Measurements from ENCODE around the gene KCMF1. TPM values are rescaled to one million over a fixed set of nuclear protein-coding genes. Genes with fewer than 3 reads are reported as not detected.

Gene KCMF1
- polyA plus RNA-seq, 1 donor from 2014 or later: 43.3 TPM

DNA sequence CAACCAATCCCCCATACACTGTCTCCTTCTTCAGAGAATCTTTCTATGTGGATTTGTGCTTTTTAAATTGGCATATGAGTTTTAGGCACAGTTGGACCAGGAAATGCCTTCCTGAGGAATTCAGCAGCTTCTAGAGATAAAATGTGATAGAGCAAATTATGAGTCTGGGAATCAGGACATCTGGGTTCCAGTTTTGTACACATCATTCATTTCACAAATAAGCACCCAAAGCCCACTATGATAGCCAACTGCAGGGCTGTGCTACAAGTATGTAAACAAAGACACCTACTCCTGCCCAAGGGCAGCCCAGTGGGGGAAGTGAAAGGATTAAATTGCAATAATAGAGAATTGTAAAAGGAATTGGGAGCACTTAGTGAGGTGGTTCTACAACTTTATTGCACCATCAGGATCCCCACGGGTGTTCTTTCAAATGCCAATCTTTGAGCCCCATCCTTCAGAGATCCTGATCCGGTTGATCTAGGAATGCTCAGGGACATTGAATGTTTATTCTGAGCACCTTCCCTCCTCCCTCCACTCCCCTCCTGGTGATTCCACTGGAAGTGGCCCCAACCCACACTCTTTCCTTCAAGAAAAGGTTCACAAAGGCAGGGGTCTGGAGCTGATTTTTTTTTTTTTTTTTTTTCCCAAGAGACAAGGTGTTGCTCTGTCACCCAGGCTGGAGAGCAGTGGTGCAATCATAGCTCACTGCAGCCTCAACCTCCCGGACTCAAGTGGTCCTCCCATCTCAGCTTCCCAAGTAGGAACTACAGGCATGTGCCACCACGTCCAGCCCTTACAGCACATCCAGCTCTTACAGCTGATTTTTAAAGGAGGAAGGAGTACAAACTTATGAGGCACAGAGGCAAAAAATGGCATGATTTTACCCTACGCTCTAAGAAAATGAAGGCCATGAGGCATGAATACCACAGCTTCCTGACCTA, 11.1 kb upstream of the KCMF1 start:
- Histone ChIP-seq H3K9ac (ENCODE audit: low read length) (no peak overlapping the region), H3K27ac (ENCODE audit: low read length) (no peak overlapping the region), H3K9me3 (ENCODE audit: low read length) (no peaks in the 10 kb centered on the region), H3K27me3 (ENCODE audit: insufficient read depth, low read depth, low read length) (no peaks in the 10 kb centered on the region), H2AFZ (ENCODE audit: low read depth, low read length) (no peak overlapping the region), H3K79me2 (replicated peaks; ENCODE audit: insufficient read depth, low read length) (no peaks in the 10 kb centered on the region), H3F3A (ENCODE audit: insufficient read depth, low read length, poor library complexity, severe bottlenecking) (no peaks in the 10 kb centered on the region), H3K4me3 (ENCODE audit: low read length) (no peak overlapping the region), H3K9me2 (ENCODE audit: insufficient read depth, low read length) (no peaks in the 10 kb centered on the region), H4K20me1 (ENCODE audit: insufficient read depth) (no peaks in the 10 kb centered on the region), H3K36me3 (ENCODE audit: insufficient read depth, low read length) (no peaks in the 10 kb centered on the region), H3K4me2 (ENCODE audit: low read length) (no peak overlapping the region)
- no peak for TF ChIP-seq SMC3 (conservative IDR thresholded peaks at IDR 0.05; ENCODE audit: poor library complexity)
- TF ChIP-seq RAD21 (conservative IDR thresholded peaks at IDR 0.05): no peak
- TF ChIP-seq EP300 (conservative IDR thresholded peaks at IDR 0.05; ENCODE audit: poor library complexity, severe bottlenecking): no peak

DNA sequence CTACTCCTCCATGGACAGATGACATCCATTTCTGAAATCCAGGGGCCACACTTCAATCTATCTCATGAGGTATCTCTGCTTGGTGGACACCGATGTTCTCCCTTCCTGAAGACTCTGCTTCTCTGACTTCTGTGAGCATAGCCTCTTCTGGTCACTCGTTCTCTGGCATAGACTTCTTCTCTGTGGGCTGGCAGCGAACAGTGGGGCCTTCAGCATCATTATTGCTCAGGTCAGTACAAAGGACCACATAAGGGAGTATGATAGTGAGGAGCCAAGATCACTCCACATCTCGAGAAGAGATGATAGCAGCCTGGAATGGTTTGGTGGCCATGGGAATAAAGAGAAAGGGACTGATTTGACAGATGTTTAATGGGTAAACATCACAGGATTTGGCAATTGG, 8.0 kb upstream of the KCMF1 start:
- no peaks in the 10 kb centered on the region for H3K9me2 ChIP-seq (ENCODE audit: insufficient read depth, low read length)
- no peaks in the 10 kb centered on the region for H3K9me3 ChIP-seq (ENCODE audit: low read length)
- no peak overlapping the region for H3K27ac ChIP-seq (ENCODE audit: low read length)
- TF ChIP-seq EP300 (conservative IDR thresholded peaks at IDR 0.05; ENCODE audit: poor library complexity, severe bottlenecking) (no peak), TAF1 (IDR thresholded peaks at IDR 0.05; ENCODE audit: low read depth) (no peak), MXI1 (conservative IDR thresholded peaks at IDR 0.05; ENCODE audit: poor library complexity, severe bottlenecking) (no peak), SMC3 (conservative IDR thresholded peaks at IDR 0.05; ENCODE audit: poor library complexity) (no peak), EZH2 (IDR thresholded peaks at IDR 0.05; ENCODE audit: borderline replicate concordance, insufficient read depth, low read length, poor library complexity, severe bottlenecking) (no peak)
- TF ChIP-seq, protein P1, sequence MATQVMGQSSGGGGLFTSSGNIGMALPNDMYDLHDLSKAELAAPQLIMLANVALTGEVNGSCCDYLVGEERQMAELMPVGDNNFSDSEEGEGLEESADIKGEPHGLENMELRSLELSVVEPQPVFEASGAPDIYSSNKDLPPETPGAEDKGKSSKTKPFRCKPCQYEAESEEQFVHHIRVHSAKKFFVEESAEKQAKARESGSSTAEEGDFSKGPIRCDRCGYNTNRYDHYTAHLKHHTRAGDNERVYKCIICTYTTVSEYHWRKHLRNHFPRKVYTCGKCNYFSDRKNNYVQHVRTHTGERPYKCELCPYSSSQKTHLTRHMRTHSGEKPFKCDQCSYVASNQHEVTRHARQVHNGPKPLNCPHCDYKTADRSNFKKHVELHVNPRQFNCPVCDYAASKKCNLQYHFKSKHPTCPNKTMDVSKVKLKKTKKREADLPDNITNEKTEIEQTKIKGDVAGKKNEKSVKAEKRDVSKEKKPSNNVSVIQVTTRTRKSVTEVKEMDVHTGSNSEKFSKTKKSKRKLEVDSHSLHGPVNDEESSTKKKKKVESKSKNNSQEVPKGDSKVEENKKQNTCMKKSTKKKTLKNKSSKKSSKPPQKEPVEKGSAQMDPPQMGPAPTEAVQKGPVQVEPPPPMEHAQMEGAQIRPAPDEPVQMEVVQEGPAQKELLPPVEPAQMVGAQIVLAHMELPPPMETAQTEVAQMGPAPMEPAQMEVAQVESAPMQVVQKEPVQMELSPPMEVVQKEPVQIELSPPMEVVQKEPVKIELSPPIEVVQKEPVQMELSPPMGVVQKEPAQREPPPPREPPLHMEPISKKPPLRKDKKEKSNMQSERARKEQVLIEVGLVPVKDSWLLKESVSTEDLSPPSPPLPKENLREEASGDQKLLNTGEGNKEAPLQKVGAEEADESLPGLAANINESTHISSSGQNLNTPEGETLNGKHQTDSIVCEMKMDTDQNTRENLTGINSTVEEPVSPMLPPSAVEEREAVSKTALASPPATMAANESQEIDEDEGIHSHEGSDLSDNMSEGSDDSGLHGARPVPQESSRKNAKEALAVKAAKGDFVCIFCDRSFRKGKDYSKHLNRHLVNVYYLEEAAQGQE (IDR thresholded peaks at IDR 0.05; ENCODE audit: borderline replicate concordance): no peak
- no peaks in the 10 kb centered on the region for H3F3A ChIP-seq (ENCODE audit: insufficient read depth, low read length, poor library complexity, severe bottlenecking)
- H3K9ac ChIP-seq (ENCODE audit: low read length): no peak overlapping the region
- no peak overlapping the region for H2AFZ ChIP-seq (ENCODE audit: low read depth, low read length)
- no peaks in the 10 kb centered on the region for H4K20me1 ChIP-seq (ENCODE audit: insufficient read depth)
- no peak overlapping the region for H3K4me2 ChIP-seq (ENCODE audit: low read length)
- H3K4me3 ChIP-seq (ENCODE audit: low read length): no peak overlapping the region
- no peaks in the 10 kb centered on the region for H3K27me3 ChIP-seq (ENCODE audit: insufficient read depth, low read depth, low read length)
- no peaks in the 10 kb centered on the region for H3K36me3 ChIP-seq (ENCODE audit: insufficient read depth, low read length)
- peaks cover 2% of the 10 kb centered on the region for H3K79me2 ChIP-seq (replicated peaks; ENCODE audit: insufficient read depth, low read length)

DNA sequence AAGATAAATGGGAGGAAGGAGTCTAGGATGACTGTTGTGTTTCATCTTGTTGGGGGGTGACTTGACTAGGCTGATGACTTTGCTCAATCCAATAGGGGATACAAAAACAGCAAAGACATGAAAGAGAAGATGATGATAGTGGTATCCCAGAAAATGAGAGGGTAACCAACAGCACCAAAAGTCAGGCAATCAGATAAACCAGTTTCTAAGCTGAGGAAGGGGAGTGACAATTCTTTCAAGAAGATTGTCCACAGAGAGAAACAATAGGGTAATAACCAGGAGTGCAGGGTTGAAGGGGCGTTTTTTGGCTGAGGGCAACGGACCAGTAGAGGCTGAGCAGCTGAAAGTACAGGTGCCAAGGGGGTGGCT, 7.7 kb upstream of the KCMF1 start:
- Histone ChIP-seq H3K36me3 (ENCODE audit: insufficient read depth, low read length) (no peaks in the 10 kb centered on the region), H3K79me2 (replicated peaks; ENCODE audit: insufficient read depth, low read length) (peaks cover 6% of the 10 kb centered on the region), H3F3A (ENCODE audit: insufficient read depth, low read length, poor library complexity, severe bottlenecking) (no peaks in the 10 kb centered on the region), H4K20me1 (ENCODE audit: insufficient read depth) (no peaks in the 10 kb centered on the region), H3K27ac (ENCODE audit: low read length) (no peak overlapping the region), H2AFZ (ENCODE audit: low read depth, low read length) (no peak overlapping the region), H3K4me2 (ENCODE audit: low read length) (no peak overlapping the region), H3K9ac (ENCODE audit: low read length) (no peak overlapping the region), H3K27me3 (ENCODE audit: insufficient read depth, low read depth, low read length) (no peaks in the 10 kb centered on the region), H3K9me2 (ENCODE audit: insufficient read depth, low read length) (no peaks in the 10 kb centered on the region), H3K4me3 (ENCODE audit: low read length) (no peak overlapping the region), H3K9me3 (ENCODE audit: low read length) (no peaks in the 10 kb centered on the region)
- TF ChIP-seq EZH2 (IDR thresholded peaks at IDR 0.05; ENCODE audit: borderline replicate concordance, insufficient read depth, low read length, poor library complexity, severe bottlenecking): no peak
- TF ChIP-seq SMC3 (conservative IDR thresholded peaks at IDR 0.05; ENCODE audit: poor library complexity): no peak
- TF ChIP-seq POLR2AphosphoS5 (IDR thresholded peaks at IDR 0.05): no peak
- no peak for TF ChIP-seq EP300 (conservative IDR thresholded peaks at IDR 0.05; ENCODE audit: poor library complexity, severe bottlenecking)
- TF ChIP-seq, protein P1 (IDR thresholded peaks at IDR 0.05; ENCODE audit: borderline replicate concordance): no peak
- no peak for TF ChIP-seq TAF1 (IDR thresholded peaks at IDR 0.05; ENCODE audit: low read depth)
- TF ChIP-seq, protein P2, sequence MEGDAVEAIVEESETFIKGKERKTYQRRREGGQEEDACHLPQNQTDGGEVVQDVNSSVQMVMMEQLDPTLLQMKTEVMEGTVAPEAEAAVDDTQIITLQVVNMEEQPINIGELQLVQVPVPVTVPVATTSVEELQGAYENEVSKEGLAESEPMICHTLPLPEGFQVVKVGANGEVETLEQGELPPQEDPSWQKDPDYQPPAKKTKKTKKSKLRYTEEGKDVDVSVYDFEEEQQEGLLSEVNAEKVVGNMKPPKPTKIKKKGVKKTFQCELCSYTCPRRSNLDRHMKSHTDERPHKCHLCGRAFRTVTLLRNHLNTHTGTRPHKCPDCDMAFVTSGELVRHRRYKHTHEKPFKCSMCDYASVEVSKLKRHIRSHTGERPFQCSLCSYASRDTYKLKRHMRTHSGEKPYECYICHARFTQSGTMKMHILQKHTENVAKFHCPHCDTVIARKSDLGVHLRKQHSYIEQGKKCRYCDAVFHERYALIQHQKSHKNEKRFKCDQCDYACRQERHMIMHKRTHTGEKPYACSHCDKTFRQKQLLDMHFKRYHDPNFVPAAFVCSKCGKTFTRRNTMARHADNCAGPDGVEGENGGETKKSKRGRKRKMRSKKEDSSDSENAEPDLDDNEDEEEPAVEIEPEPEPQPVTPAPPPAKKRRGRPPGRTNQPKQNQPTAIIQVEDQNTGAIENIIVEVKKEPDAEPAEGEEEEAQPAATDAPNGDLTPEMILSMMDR (IDR thresholded peaks at IDR 0.05; ENCODE audit: poor library complexity, severe bottlenecking): no peak
- TF ChIP-seq RAD21 (conservative IDR thresholded peaks at IDR 0.05): no peak
- no peak for TF ChIP-seq MXI1 (conservative IDR thresholded peaks at IDR 0.05; ENCODE audit: poor library complexity, severe bottlenecking)

Data from neural cell (in vitro differentiated cells).